Myocyte (in vitro differentiated cells): ENCODE results near the gene WNT5A. TPM values are rescaled to one million over a fixed set of nuclear protein-coding genes. Genes with fewer than 3 reads are reported as not detected.
A peak's percentile ranks its signal among the peaks of the same experiment; 100 is the strongest.

Experiments used
- DNase-seq: peaks from one replicate; pipeline ENCODE4 v3.0.0-alpha.2; 2012; ENCODE audit warnings: low read depth
- total RNA-seq: library from RNA; depleted of rRNA; stranded (reverse); fragments of >200 nt; gene quantifications from 2 replicates; pipeline ENCODE4 v1.2.3, GENCODE V29; 2014

WNT5A gene
- total RNA-seq, 1 donor from 2014 or later = 34.5 TPM

DNA sequence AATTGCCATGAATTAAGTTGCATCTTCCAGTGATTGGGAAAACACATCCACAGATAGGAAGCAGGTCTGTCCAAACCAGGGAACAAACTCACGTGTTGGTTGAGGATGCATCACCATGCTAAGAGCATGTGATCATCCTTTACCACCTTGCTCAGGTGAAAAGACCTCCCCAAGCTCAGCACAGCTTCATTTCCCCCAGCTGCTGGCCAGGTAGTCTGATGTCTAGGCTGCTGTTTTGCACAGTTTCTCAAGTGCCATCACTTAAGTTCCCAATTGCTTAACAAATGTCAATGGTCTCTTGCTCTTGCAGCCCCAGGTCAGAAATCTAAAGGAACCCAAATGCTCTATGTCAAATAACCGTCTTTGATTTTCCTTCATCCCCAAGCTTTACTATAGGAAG is 34.2 kb downstream of the WNT5A start:
- no peak for DNase-seq

- no peak for DNase-seq
Measured at GRCh38 chr3:55449527-55449926, 37.6 kb downstream of the WNT5A start.

DNA sequence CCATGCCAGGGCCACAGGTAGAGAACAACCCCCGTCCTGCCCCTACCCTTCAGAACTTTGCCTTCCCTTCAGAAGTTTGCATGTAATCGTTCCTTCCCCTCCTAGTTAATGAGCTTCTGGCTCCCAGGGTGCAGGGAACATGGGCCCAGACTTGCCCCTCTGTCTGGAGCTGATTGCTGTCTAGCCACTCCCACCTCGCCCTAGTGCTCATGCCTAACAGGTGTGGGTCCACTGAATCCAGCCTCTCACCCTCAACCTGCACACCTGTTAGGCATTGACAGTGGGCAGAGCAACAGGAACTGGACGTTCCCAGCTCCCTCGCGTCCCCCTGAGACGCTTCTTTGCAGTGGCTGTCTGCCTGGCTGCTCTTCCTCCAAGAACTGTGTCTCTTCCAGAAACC is 40.3 kb downstream of the WNT5A start:
- DNase-seq = no peak

GRCh38 chr3:55445551-55445950 is 41.6 kb downstream of the WNT5A start:
- DNase-seq = no peak

- no peak for DNase-seq
Measured at GRCh38 chr3:55443346-55443745, 43.8 kb downstream of the WNT5A start.

GRCh38 chr3:55442861-55443260 is 44.2 kb downstream of the WNT5A start:
- DNase-seq = no peak

- DNase-seq = no peak
Measured at GRCh38 chr3:55441499-55441898, 45.6 kb downstream of the WNT5A start.

DNA sequence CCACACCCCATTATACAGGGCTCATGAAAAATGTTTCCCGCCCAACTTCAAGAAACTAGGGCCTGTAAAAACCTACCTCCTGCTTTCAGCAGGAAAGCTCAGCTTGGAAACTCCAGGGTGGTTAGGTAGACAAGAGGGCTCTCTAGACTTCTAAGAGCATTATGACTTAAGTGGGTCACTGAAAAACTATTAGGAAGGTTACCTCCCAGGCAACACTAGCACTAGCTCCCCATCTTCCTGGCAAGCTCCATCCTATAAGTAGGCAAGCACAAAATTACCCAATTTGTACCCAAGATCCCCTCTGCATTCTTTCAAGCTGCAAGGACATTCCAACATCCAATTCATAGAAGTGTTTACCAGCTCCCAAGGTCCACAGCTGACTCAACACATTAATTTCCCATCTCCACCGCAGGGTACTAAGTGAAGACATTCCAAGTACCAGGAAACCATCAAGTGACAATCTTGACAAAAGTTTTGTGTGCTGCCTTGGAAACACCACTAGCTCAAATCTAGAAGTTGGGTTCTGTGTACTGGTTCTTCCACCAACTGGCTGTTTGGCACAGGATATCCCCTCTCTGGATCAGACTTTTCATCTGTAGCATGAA is 46.9 kb downstream of the WNT5A start:
- no peak for DNase-seq

DNA sequence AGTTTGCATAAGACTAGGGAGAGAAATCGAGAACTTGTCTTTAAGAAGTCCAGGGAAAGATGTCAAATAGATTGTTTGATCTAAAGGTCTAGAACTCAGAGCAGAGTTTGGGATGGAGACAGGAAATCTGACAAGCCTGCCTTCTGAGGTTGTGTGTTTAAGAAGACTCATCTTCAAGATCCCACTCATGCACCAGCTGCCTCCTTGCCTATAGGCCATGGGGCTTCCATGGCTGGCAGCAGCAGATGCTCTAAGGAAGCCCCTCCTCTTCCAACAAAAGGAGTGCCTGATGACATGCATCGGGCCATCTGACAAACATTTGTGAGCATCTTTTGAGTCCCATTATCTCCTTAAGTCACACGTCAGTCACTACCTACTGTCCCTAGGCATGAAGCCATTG is 47.4 kb downstream of the WNT5A start:
- no peak for DNase-seq

- no peak for DNase-seq
Measured at GRCh38 chr3:55436644-55437043, 50.5 kb downstream of the WNT5A start.

DNA sequence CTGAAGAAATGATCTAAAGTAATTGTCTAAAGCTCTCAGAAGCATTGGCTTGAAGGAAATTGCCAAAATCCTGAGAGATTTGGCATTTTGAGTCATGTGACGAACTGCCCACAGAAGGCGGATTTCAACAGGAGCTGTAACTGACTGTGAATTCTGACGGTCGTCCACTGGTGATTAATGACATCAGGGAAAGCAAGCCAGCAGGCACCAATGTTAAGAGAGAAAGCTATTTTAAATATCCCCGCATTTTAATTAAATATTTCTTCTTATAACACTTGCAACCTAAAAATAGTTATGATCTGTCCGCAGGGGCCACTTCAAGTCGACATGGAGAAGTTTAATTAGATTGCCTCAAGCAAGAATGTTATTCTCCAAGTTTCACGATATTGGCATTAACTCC is 51.6 kb downstream of the WNT5A start:
- no peak for DNase-seq

- peak; percentile 33 for DNase-seq
Measured at GRCh38 chr3:55434789-55435188, 52.3 kb downstream of the WNT5A start.

DNA sequence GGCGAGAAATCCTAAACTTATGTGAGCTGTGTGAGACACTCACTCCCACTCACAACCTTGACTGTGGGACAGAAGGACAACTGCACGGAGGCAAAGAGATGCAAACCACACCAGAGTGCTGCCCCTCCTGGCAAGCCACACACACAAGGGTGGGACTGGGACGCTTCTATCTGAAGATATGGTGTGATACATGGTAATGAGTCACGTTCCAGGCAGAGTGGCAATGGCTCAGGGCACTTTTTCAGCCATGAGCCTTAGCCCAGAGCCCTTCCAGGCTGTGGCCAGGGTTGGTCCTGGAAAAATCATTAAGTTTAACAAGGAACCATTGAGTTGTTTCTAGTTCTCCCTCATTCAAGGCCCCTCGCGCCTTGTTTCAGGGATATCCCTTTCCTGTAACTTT is 56.1 kb downstream of the WNT5A start:
- no peak for DNase-seq

DNA sequence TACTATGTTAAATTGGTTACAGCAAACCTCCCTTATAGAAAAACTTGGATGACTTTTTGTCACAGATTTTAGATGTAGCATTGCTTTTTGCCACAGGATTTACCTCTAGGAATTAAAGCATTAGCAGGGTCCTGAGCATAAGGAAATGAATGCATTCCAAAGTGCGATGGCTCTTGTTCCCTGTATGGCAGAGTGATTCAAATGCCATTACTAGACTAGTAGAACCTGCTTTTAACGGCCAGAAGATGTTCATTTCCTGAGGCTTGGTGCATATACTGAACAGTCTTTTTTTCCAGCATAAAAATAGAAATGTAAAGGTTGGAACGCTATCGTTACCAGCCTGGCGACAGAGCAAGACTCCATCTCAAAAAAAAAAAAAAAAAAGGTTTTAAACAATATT is 59.4 kb downstream of the WNT5A start:
- DNase-seq = no peak

DNA sequence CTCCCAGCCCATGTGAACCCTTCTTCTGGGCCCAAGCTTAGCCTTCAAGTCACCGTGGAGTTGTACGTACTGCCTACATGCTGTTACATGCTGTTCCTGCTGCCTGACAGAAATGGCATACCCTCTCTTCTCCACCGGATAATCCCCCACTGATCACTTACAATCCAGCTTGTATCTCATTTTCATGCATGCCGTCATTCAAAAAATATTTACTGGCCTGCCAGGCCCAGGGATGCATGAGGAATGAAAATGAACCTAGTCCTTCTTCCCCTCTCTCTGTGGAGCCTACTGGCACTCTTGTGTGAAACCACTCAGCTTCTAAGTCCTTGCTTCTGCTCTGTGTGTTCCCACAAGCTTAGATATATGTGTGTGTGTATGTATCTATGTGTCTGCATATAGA is 60.6 kb downstream of the WNT5A start:
- peak; percentile 56 for DNase-seq

- no peak for DNase-seq
Measured at GRCh38 chr3:55423782-55424181, 63.3 kb downstream of the WNT5A start.

GRCh38 chr3:55417211-55417610 is 69.9 kb downstream of the WNT5A start:
- no peak for DNase-seq

DNA sequence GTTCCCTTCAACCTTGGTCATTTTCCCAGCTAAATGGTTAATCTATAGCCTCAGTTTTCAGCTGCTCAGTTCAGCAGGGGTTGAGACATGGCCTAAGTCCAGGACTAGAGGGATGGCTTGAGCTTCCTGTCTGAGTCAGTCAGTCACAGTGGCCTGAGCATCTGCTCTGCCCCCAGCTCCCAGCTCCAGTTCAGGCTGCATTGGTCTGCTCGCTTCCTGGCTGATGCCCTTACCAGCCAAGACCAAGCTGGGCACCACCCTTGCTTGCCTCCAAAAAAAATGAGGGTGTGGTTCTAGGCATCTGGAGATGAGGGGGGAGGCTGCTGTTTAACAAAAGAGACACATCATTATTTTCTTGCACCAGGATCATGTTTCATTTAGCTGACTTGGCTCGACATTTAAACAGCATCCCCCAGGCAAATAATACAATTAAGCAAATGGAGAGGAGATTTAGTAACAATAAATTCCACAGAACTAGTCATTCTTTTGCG is 70.7 kb downstream of the WNT5A start:
- peak; percentile 93 for DNase-seq
